ENCODE data around the gene ITGA11. TPM values are rescaled to one million over a fixed set of nuclear protein-coding genes. Genes with fewer than 3 reads are reported as not detected.
A peak's percentile ranks its signal among the peaks of the same experiment; 100 is the strongest.

Gene ITGA11
- total and polyA plus RNA-seq, 10 donors: 0.27 to 17.2 (median 5.8) TPM

DNA sequence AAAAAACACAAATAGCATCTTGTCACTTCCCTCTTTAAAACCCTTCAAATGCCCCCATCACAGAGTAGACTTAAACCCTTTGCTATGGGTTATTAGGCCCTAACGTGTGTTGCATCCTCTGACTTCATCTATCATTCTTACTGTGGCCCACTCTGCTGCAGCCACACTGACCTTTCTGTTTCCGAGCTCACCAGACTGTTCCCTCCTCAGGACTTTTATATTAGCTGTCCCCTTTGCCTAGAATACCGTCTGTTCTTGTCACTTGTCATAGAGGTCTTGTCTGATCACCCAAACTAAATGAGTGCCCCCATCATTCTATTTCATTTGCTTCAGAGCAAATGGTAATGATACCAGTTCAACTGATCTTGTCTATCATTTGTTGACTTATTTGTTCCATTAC, 155.3 kb downstream of the ITGA11 start:
- DNase-seq: no peak
- Histone ChIP-seq H3K9me3 (no peaks in the 10 kb centered on the region), H3K27me3 (replicated peaks in 1 of 7) (no peaks in the 10 kb centered on the region), H3K27ac (peak overlapping the region; percentile 94 to 99 (median 98)), H3K4me3 (peak overlapping the region; percentile 61 to 95 (median 84)), H3K4me1 (peaks cover 27 to 50% (median 42%) of the 10 kb centered on the region in 6 donors), H3K36me3 (no peaks in the 10 kb centered on the region)
- 47 to 60% (median 50%) methylated on average over 3 of the region's 3 CpGs for WGBS, 5 donors
- intact Hi-C loops (cut with DNase I; ENCODE audit: low total_unique reads): no loop called here
- no peak for TF ChIP-seq POLR2AphosphoS5 (IDR thresholded peaks at IDR 0.05)
- TF ChIP-seq POLR2A (IDR thresholded peaks at IDR 0.05): no peak
- TF ChIP-seq, protein P1, sequence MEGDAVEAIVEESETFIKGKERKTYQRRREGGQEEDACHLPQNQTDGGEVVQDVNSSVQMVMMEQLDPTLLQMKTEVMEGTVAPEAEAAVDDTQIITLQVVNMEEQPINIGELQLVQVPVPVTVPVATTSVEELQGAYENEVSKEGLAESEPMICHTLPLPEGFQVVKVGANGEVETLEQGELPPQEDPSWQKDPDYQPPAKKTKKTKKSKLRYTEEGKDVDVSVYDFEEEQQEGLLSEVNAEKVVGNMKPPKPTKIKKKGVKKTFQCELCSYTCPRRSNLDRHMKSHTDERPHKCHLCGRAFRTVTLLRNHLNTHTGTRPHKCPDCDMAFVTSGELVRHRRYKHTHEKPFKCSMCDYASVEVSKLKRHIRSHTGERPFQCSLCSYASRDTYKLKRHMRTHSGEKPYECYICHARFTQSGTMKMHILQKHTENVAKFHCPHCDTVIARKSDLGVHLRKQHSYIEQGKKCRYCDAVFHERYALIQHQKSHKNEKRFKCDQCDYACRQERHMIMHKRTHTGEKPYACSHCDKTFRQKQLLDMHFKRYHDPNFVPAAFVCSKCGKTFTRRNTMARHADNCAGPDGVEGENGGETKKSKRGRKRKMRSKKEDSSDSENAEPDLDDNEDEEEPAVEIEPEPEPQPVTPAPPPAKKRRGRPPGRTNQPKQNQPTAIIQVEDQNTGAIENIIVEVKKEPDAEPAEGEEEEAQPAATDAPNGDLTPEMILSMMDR (IDR thresholded peaks at IDR 0.05 in 8 of 11, conservative IDR thresholded peaks at IDR 0.05 in 3 of 11): no peak

DNA sequence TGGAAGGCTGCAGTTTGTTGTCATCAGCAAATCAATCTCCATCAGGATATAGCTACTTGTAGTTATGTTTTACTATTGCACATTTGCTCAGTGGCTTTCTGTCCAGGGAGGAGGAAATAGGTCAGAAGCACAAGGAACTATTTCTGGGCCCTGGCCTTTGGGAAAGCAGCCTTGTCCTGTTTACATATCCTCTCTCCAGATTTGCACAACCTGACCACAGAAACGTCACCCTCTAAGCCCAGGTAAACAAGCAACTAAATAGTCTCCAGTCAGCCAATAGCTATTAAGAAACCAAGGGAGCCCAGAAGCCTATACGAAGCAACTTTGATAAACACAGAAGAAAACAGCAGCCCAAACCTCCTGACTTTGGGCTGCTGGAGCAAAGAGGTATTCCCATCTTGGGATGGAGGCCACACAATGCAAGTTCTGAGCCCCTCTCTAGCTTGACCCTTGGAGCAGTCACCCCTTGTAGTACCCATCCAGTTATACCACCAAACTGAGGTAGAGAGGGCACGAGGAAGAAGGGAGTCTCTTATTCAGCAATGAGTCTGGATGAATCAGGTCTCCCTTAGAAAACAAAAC, 156.7 kb downstream of the ITGA11 start:
- 68 to 85% (median 73%) methylated on average over 3 of the region's 3 CpGs for WGBS, 5 donors
- Histone ChIP-seq H3K9me3 (no peaks in the 10 kb centered on the region), H3K4me3 (no peak overlapping the region), H3K36me3 (no peaks in the 10 kb centered on the region), H3K4me1 (peaks cover 13 to 36% (median 28%) of the 10 kb centered on the region in 6 donors), H3K27me3 (replicated peaks in 1 of 7) (no peaks in the 10 kb centered on the region), H3K27ac (peak overlapping the region in 1 of 8 donors; percentile 99)
- TF ChIP-seq, protein P1 (IDR thresholded peaks at IDR 0.05 in 8 of 11, conservative IDR thresholded peaks at IDR 0.05 in 3 of 11): no peak
- no peak for TF ChIP-seq POLR2AphosphoS5 (IDR thresholded peaks at IDR 0.05)
- no peak for TF ChIP-seq POLR2A (IDR thresholded peaks at IDR 0.05)
- no peak for DNase-seq
- intact Hi-C loops (cut with DNase I; ENCODE audit: low total_unique reads): no loop called here

DNA sequence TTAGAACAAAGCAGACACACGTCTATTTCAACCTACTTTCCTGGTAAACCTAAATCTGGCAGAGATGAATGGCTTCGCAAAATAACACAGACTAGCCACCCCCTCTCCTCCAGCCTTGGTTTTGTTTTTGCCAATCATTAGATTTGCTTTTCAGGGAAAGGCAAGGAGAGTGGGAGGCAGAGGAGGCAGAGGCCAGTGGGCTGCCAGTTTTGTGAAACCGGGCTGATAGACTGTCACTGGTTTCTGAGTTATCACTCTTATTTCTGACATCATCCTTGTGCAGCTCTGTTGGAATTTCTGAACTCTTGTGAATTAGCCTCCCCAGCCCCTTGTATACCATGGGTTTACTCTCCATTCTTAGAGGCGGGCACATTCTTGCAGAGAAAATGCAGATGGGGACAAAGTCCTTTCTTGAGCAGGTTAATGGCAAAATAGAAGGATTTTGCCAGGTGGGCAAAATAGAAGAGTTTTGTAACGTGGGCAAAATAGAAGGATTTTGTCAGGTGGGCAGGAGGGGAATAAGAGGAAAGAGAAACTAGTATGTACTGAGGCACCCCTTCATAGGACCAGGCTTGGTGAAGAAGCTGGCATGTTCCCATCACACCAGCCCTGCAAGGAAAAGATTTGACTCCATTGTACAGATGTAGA, 157.6 kb downstream of the ITGA11 start:
- H3K27ac ChIP-seq: no peak overlapping the region
- intact Hi-C loops (cut with DNase I; ENCODE audit: low total_unique reads): no loop called here
- DNase-seq: no peak
- H3K4me3 ChIP-seq: no peak overlapping the region
- H3K27me3 ChIP-seq (replicated peaks in 1 of 7): no peaks in the 10 kb centered on the region
- 70 to 88% (median 82%) methylated on average over 5 of the region's 5 CpGs for WGBS, 5 donors
- H3K9me3 ChIP-seq: no peaks in the 10 kb centered on the region
- H3K36me3 ChIP-seq: no peaks in the 10 kb centered on the region
- peaks cover 10 to 27% (median 19%) of the 10 kb centered on the region in 6 donors for H3K4me1 ChIP-seq
- TF ChIP-seq POLR2AphosphoS5 (IDR thresholded peaks at IDR 0.05) (no peak), POLR2A (IDR thresholded peaks at IDR 0.05) (no peak)
- TF ChIP-seq, protein P1 (IDR thresholded peaks at IDR 0.05 in 8 of 11, conservative IDR thresholded peaks at IDR 0.05 in 3 of 11): no peak

DNA sequence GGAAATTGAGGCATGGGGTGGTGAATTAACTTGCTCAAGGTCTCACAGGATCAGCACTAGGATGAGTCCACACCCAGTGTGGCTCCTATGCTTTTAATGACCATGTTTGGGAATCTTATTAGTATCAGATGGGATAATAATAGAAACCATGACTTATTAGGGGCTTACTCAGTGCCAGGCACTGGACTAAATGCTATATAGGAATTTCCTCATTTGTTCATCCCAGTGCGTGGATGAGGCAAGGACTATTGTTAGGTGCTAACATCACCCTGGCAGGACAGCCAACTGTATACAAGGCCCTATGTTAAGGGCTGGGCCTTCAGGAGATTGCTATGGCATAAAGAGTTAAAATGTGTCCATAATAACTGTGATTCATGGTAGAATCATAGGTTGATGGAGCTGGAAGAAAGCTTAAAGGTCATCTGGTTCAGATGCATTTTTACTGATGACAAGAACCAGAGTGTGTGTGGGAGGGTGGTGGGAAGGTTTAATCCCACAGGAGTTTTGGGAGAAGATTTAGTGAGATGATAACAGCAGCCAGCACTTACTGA, 159.2 kb downstream of the ITGA11 start:
- TF ChIP-seq, protein P1 (IDR thresholded peaks at IDR 0.05 in 8 of 11, conservative IDR thresholded peaks at IDR 0.05 in 3 of 11): no peak
- TF ChIP-seq POLR2A (IDR thresholded peaks at IDR 0.05) (no peak), POLR2AphosphoS5 (IDR thresholded peaks at IDR 0.05) (no peak)
- Histone ChIP-seq H3K27me3 (replicated peaks in 1 of 7) (no peaks in the 10 kb centered on the region), H3K36me3 (no peaks in the 10 kb centered on the region), H3K4me3 (no peak overlapping the region), H3K4me1 (peaks cover 5 to 15% (median 11%) of the 10 kb centered on the region in 6 donors), H3K9me3 (no peaks in the 10 kb centered on the region), H3K27ac (no peak overlapping the region)
- DNase-seq: no peak
- intact Hi-C loops (cut with DNase I; ENCODE audit: low total_unique reads): no loop called here
- WGBS, 5 donors: 42 to 84% (median 80%) methylated on average over 1 of the region's 1 CpG

Measured in spleen (tissue), 11 donors.